Measurements from ENCODE around the gene ADGRG6. TPM values are rescaled to one million over a fixed set of nuclear protein-coding genes. Genes with fewer than 3 reads are reported as not detected.

The ADGRG6 gene
- total and polyA plus RNA-seq, 2 experiments from 2014 or later = 0.38 to 1.5 TPM

DNA sequence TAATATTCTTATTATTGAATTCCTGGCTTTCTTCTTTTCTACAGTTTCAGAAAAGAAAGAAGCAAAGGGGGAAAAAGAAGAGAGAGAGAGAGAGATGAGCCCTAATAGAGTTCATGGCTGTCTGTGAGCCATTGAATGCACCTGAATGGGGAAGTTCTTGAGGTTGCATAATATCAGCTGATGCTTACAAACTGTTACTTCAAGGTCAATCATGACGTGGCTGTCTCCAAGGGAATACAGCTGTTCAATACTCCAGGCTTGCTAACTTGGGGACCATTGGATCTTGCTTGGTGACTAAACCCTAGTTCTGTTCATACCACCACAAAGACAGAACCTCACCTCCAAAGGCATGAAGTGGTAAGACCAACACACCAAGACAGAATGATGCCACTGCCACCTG, 180.4 kb downstream of the ADGRG6 start:
- Histone ChIP-seq H4K20me1 (ENCODE audit: insufficient read depth) (no peaks in the 10 kb centered on the region), H3K9ac (no peak overlapping the region), H3K27me3 (replicated peaks; ENCODE audit: insufficient read depth) (no peaks in the 10 kb centered on the region), H3K9me2 (ENCODE audit: insufficient read depth) (no peaks in the 10 kb centered on the region), H3F3A (ENCODE audit: insufficient read depth) (0 out of 2 replicates have a peak, but pooled peaks cover 4% of the 10 kb centered on the region), H2AFZ (no peak overlapping the region), H3K36me3 (ENCODE audit: low read depth) (no peaks in the 10 kb centered on the region), H3K4me3 (no peak overlapping the region), H3K4me1 (ENCODE audit: insufficient read depth) (peaks cover 5% of the 10 kb centered on the region; the same call in 1 of the 2 replicates), H3K4me2 (ENCODE audit: unreplicated experiment) (no peak overlapping the region), H3K9me3 (ENCODE audit: low read depth) (no peaks in the 10 kb centered on the region), H3K27ac (no peak overlapping the region), H3K79me2 (ENCODE audit: insufficient read depth) (no peaks in the 10 kb centered on the region)
- in situ Hi-C loops (cut with MboI) = loop anchor here (25.0 kb wide), 1 partner anchor 955 kb away; no protein-coding TSS in a partner anchor
- DNase-seq = no peak
- no peak for TF ChIP-seq EZH2 (IDR thresholded peaks at IDR 0.05; ENCODE audit: insufficient read depth, poor library complexity, severe bottlenecking)
- no peak for TF ChIP-seq EZH2phosphoT487 (IDR thresholded peaks at IDR 0.05; ENCODE audit: insufficient read depth, low read depth)
- 71 to 89% methylated on average over 1 of the region's 1 CpG for WGBS, 2 experiments (ENCODE audit: low coverage in 1 of 2, low lambda C conversion rate in 2 of 2, missing lambda C conversion rate in 2 of 2)

DNA sequence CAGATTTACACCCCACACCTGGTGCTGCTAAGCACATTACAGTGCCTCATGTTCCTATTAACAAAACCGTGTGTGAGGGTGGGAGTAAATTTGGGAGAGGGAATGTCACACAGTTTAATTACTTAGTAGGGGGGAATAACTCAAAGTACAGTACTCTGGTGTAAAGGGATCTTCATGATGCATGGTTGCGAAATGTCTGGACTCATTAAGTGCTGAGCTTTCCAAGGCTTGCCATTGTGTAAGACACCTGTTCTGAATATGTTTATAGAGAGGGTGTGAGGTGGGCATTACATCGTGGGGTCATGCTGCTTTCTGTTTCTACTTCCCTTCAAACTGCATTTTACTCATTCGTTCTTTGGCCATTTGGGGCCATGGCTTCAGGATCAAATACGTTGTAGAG, 181.2 kb downstream of the ADGRG6 start:
- no peaks in the 10 kb centered on the region for H4K20me1 ChIP-seq (ENCODE audit: insufficient read depth)
- no peaks in the 10 kb centered on the region for H3K36me3 ChIP-seq (ENCODE audit: low read depth)
- 56% methylated on average over 5 of the region's 5 CpGs for WGBS, 2 experiments (ENCODE audit: low coverage in 1 of 2, low lambda C conversion rate in 2 of 2, missing lambda C conversion rate in 2 of 2)
- no peak overlapping the region for H3K4me2 ChIP-seq (ENCODE audit: unreplicated experiment)
- no peak overlapping the region for H3K4me3 ChIP-seq
- H3K27ac ChIP-seq = no peak overlapping the region
- H3K79me2 ChIP-seq (ENCODE audit: insufficient read depth) = no peaks in the 10 kb centered on the region
- H2AFZ ChIP-seq = no peak overlapping the region
- H3K9me2 ChIP-seq (ENCODE audit: insufficient read depth) = no peaks in the 10 kb centered on the region
- in situ Hi-C loops (cut with MboI) = loop anchor here (25.0 kb wide), 1 partner anchor 954 kb away; no protein-coding TSS in a partner anchor
- H3F3A ChIP-seq (ENCODE audit: insufficient read depth) = 0 out of 2 replicates have a peak, but pooled peaks cover 4% of the 10 kb centered on the region
- H3K9ac ChIP-seq = no peak overlapping the region
- peaks cover 5% of the 10 kb centered on the region; the same call in 1 of the 2 replicates for H3K4me1 ChIP-seq (ENCODE audit: insufficient read depth)
- peak; percentile 29 for DNase-seq
- H3K27me3 ChIP-seq (replicated peaks; ENCODE audit: insufficient read depth) = no peaks in the 10 kb centered on the region
- no peak for TF ChIP-seq EZH2phosphoT487 (IDR thresholded peaks at IDR 0.05; ENCODE audit: insufficient read depth, low read depth)
- no peak for TF ChIP-seq EZH2 (IDR thresholded peaks at IDR 0.05; ENCODE audit: insufficient read depth, poor library complexity, severe bottlenecking)
- no peaks in the 10 kb centered on the region for H3K9me3 ChIP-seq (ENCODE audit: low read depth)

DNA sequence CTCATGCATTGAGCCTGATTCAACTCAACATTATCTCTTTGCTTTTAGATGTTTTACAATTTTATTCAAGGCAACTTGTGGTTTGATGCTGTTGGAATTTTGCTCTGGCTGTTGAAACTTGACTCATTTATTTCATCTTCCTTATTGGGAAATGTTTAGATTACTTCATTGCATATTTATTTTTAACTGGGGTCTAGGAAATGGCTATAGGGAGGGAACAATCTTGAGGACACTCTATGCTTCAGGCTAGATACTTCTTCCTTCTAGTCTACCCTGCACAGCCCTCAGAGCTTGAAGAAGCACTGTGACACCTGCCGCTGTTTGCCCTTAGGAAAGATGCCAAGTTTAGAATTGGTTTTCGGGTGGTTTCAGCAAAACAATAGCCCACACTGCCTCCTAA, 183.4 kb downstream of the ADGRG6 start:
- no peaks in the 10 kb centered on the region for H4K20me1 ChIP-seq (ENCODE audit: insufficient read depth)
- no peaks in the 10 kb centered on the region for H3K9me2 ChIP-seq (ENCODE audit: insufficient read depth)
- no peak overlapping the region for H3K4me3 ChIP-seq
- H3K36me3 ChIP-seq (ENCODE audit: low read depth) = no peaks in the 10 kb centered on the region
- WGBS, 2 experiments (ENCODE audit: low coverage in 1 of 2, low lambda C conversion rate in 2 of 2, missing lambda C conversion rate in 2 of 2) = 85 to 86% methylated on average over 2 of the region's 2 CpGs
- no peak overlapping the region for H3K9ac ChIP-seq
- peak; percentile 40 for DNase-seq
- no peak overlapping the region for H3K27ac ChIP-seq
- no peaks in the 10 kb centered on the region for H3K9me3 ChIP-seq (ENCODE audit: low read depth)
- 0 out of 2 replicates have a peak, but pooled peaks cover 6% of the 10 kb centered on the region for H3F3A ChIP-seq (ENCODE audit: insufficient read depth)
- peaks cover 4% of the 10 kb centered on the region; the same call in 1 of the 2 replicates for H3K4me1 ChIP-seq (ENCODE audit: insufficient read depth)
- no peak overlapping the region for H2AFZ ChIP-seq
- TF ChIP-seq EZH2 (IDR thresholded peaks at IDR 0.05; ENCODE audit: insufficient read depth, poor library complexity, severe bottlenecking) = no peak
- no peak for TF ChIP-seq EZH2phosphoT487 (IDR thresholded peaks at IDR 0.05; ENCODE audit: insufficient read depth, low read depth)
- no peak overlapping the region for H3K4me2 ChIP-seq (ENCODE audit: unreplicated experiment)
- in situ Hi-C loops (cut with MboI) = loop anchor here (25.0 kb wide), 1 partner anchor 952 kb away; no protein-coding TSS in a partner anchor
- H3K27me3 ChIP-seq (replicated peaks; ENCODE audit: insufficient read depth) = no peaks in the 10 kb centered on the region
- H3K79me2 ChIP-seq (ENCODE audit: insufficient read depth) = no peaks in the 10 kb centered on the region

DNA sequence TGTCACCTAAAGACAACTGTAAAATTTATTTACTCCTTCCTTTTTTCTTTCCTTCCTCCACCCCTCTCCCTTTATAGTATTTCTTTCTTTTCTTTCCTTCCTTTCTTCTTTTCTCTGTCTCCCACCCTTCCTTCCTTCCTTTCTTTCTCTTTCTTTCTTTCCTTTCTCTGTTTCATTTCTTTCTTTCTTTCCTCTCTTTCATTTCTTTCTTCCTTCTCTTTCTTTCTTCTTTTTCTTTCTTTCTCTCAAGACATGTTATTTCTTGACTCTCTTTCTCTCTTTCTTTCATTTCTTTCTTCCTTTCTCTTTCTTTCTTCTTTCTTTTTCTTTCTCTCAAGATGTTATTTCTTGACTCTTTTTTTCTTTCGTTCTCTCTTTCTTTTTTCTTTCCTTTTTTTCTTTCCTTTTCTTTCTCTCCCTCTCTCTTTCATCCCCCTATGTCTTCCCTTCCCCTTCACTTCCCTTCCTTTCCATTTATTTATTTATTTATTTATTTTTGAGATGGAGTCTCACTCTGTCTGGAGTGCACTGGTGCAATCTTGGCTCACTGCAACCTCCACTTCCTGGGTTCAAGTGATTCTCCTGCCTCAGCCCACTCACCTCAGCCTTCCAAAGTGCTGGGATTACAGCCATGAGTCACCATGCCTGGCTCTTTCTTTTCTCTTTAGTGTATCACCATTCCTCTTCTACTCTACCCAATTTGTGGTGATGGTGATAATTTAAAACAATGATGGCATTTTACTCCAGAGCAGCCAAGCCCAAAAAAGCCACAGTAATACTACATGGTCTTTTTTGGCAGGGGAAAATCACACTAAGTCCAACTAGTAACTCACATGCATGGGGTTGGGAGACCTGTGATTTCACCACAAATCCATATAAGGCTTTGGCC, 188.2 kb downstream of the ADGRG6 start:
- in situ Hi-C loops (cut with MboI) = loop anchor here (25.0 kb wide), 1 partner anchor 947 kb away; no protein-coding TSS in a partner anchor
- peak; percentile 59 for DNase-seq
- no peak overlapping the region for H3K4me3 ChIP-seq
- H3K4me2 ChIP-seq (ENCODE audit: unreplicated experiment) = no peak overlapping the region
- no peaks in the 10 kb centered on the region for H3K27me3 ChIP-seq (replicated peaks; ENCODE audit: insufficient read depth)
- H2AFZ ChIP-seq = no peak overlapping the region
- no peaks in the 10 kb centered on the region for H3K36me3 ChIP-seq (ENCODE audit: low read depth)
- H3K9me3 ChIP-seq (ENCODE audit: low read depth) = no peaks in the 10 kb centered on the region
- no peak for TF ChIP-seq EZH2 (IDR thresholded peaks at IDR 0.05; ENCODE audit: insufficient read depth, poor library complexity, severe bottlenecking)
- no peak for TF ChIP-seq EZH2phosphoT487 (IDR thresholded peaks at IDR 0.05; ENCODE audit: insufficient read depth, low read depth)
- no peak overlapping the region for H3K27ac ChIP-seq
- H3K4me1 ChIP-seq (ENCODE audit: insufficient read depth) = peaks cover 5% of the 10 kb centered on the region; the same call in 1 of the 2 replicates
- no peaks in the 10 kb centered on the region for H4K20me1 ChIP-seq (ENCODE audit: insufficient read depth)
- WGBS, 2 experiments (ENCODE audit: low coverage in 1 of 2, low lambda C conversion rate in 2 of 2, missing lambda C conversion rate in 2 of 2) = 91 to 94% methylated on average over 1 of the region's 1 CpG
- H3K9ac ChIP-seq = no peak overlapping the region
- no peaks in the 10 kb centered on the region for H3K79me2 ChIP-seq (ENCODE audit: insufficient read depth)
- H3F3A ChIP-seq (ENCODE audit: insufficient read depth) = 0 out of 2 replicates have a peak, but pooled peaks cover 5% of the 10 kb centered on the region
- no peaks in the 10 kb centered on the region for H3K9me2 ChIP-seq (ENCODE audit: insufficient read depth)

Other genes with a start within 250 kb of the ADGRG6 start
- gene GJE1, start 169.1 kb upstream of the ADGRG6 start, total RNA-seq (2014; rRNA removed; shearing (Covaris generic)) = not detected in 2 replicates
- gene GJE1, start 169.1 kb upstream of the ADGRG6 start, polyA plus RNA-seq (2016; fragmentation: Nextera tagmentation; extraction: Ambion mirVana) = not detected in 2 replicates
- gene NMBR, start 154.9 kb upstream of the ADGRG6 start, total RNA-seq (2014; rRNA removed; shearing (Covaris generic)) = not detected in 2 replicates
- gene NMBR, start 154.9 kb upstream of the ADGRG6 start, polyA plus RNA-seq (2016; fragmentation: Nextera tagmentation; extraction: Ambion mirVana) = not detected in 2 replicates
- gene VTA1, start 154.7 kb upstream of the ADGRG6 start, total RNA-seq (2014; rRNA removed; shearing (Covaris generic)) = 93.8 and 108 TPM in 2 replicates
- gene VTA1, start 154.7 kb upstream of the ADGRG6 start, polyA plus RNA-seq (2016; fragmentation: Nextera tagmentation; extraction: Ambion mirVana) = 121 and 130 TPM in 2 replicates